ENCODE results near the gene NAA38.

- TF ChIP-seq CTCF (IDR thresholded peaks at IDR 0.05) (no peak), POLR2A (IDR thresholded peaks at IDR 0.05; ENCODE audit: low read depth) (no peak), POLR2AphosphoS5 (IDR thresholded peaks at IDR 0.05) (no peak)
Observed at GRCh38 chr17:7848739-7849129, 8.6 kb downstream of the NAA38 start.

Data from esophagus muscularis mucosa (tissue), 3 donors.